Measurements from ENCODE around the gene TAF1. TPM values are rescaled to one million over a fixed set of nuclear protein-coding genes. Genes with fewer than 3 reads are reported as not detected.

Gene TAF1
- polyA plus RNA-seq, 3 donors = 4.0 to 19.7 (median 5.2) TPM

GRCh38 chrX:71420686-71421085 lies 54.5 kb downstream of the TAF1 start:
- no peaks in the 10 kb centered on the region for H3K4me1 ChIP-seq (ENCODE audit: control insufficient read depth in 1 of 2, insufficient read depth in 2 of 2, low read length in 2 of 2)
- intact Hi-C loops (cut with micrococcal nuclease) = no loop called here
- no peaks in the 10 kb centered on the region for H3K9me3 Mint-ChIP-seq
- TF ChIP-seq CTCF (IDR thresholded peaks at IDR 0.05) = no peak
- 80% methylated on average over 2 of the region's 20 CpGs for WGBS (ENCODE audit: insufficient coverage)
- peak overlapping the region in 1 of 7 donors; percentile 46 for H3K27ac Mint-ChIP-seq
- H3K27ac ChIP-seq (ENCODE audit: low read depth in 1 of 2, low read length in 2 of 2) = no peak overlapping the region
- H3K4me2 ChIP-seq (replicated peaks; ENCODE audit: extremely low read depth, low read length, poor library complexity, severe bottlenecking) = no peak overlapping the region
- H3K4me3 ChIP-seq (replicated peaks in 1 of 3; ENCODE audit: low read depth in 2 of 3, low read length in 3 of 3) = no peak overlapping the region
- DNase-seq = no peak
- H3K36me3 ChIP-seq (replicated peaks in 1 of 2; ENCODE audit: control insufficient read depth in 1 of 2, insufficient read depth in 2 of 2, low read length in 2 of 2) = peaks cover 52 to 76% of the 10 kb centered on the region in 2 donors
- no peaks in the 10 kb centered on the region for H3K9me3 ChIP-seq (replicated peaks in 1 of 2; ENCODE audit: control insufficient read depth in 1 of 2, insufficient read depth in 1 of 2, low read length in 2 of 2)
- H2AFZ ChIP-seq (ENCODE audit: insufficient read depth, low read depth, low read length, poor library complexity, severe bottlenecking) = no peak overlapping the region
- H3K36me3 Mint-ChIP-seq = peaks cover 49 to 63% of the 10 kb centered on the region in 2 donors
- H3K79me2 ChIP-seq (ENCODE audit: insufficient read depth, low read length) = no peaks in the 10 kb centered on the region
- no peak overlapping the region for H3K4me3 Mint-ChIP-seq
- peaks cover 0 to 2% (median 0%) of the 10 kb centered on the region in 3 donors for H3K27me3 Mint-ChIP-seq (ENCODE audit: low read depth in 3 of 3)
- no peaks in the 10 kb centered on the region for H3K27me3 ChIP-seq (ENCODE audit: control insufficient read depth in 2 of 2, insufficient read depth in 2 of 2, low read length in 2 of 2)
- H3K4me1 Mint-ChIP-seq = no peaks in the 10 kb centered on the region
- no peak overlapping the region for H3K9ac ChIP-seq (ENCODE audit: insufficient read depth, low read length, poor library complexity, severe bottlenecking)
- H4K20me1 ChIP-seq (ENCODE audit: insufficient read depth, low read length) = no peaks in the 10 kb centered on the region

GRCh38 chrX:71432733-71433132 lies 66.6 kb downstream of the TAF1 start:
- Histone ChIP-seq H3K4me2 (replicated peaks; ENCODE audit: extremely low read depth, low read length, poor library complexity, severe bottlenecking) (no peak overlapping the region), H3K27me3 (ENCODE audit: control insufficient read depth in 2 of 2, insufficient read depth in 2 of 2, low read length in 2 of 2) (peaks cover 0 to 3% of the 10 kb centered on the region in 2 donors), H3K4me3 (replicated peaks in 1 of 3; ENCODE audit: low read depth in 2 of 3, low read length in 3 of 3) (no peak overlapping the region), H3K9ac (ENCODE audit: insufficient read depth, low read length, poor library complexity, severe bottlenecking) (no peak overlapping the region), H3K79me2 (ENCODE audit: insufficient read depth, low read length) (no peaks in the 10 kb centered on the region), H2AFZ (ENCODE audit: insufficient read depth, low read depth, low read length, poor library complexity, severe bottlenecking) (no peak overlapping the region), H3K27ac (ENCODE audit: low read depth in 1 of 2, low read length in 2 of 2) (no peak overlapping the region), H3K9me3 (replicated peaks in 1 of 2; ENCODE audit: control insufficient read depth in 1 of 2, insufficient read depth in 1 of 2, low read length in 2 of 2) (no peaks in the 10 kb centered on the region), H3K4me1 (ENCODE audit: control insufficient read depth in 1 of 2, insufficient read depth in 2 of 2, low read length in 2 of 2) (no peaks in the 10 kb centered on the region), H3K36me3 (replicated peaks in 1 of 2; ENCODE audit: control insufficient read depth in 1 of 2, insufficient read depth in 2 of 2, low read length in 2 of 2) (peaks cover 9 to 37% of the 10 kb centered on the region in 2 donors), H4K20me1 (ENCODE audit: insufficient read depth, low read length) (no peaks in the 10 kb centered on the region)
- Mint-ChIP-seq H3K27me3 (ENCODE audit: low read depth in 3 of 3) (peaks cover 0 to 2% (median 0%) of the 10 kb centered on the region in 3 donors), H3K4me1 (no peaks in the 10 kb centered on the region), H3K36me3 (peaks cover 31 to 50% of the 10 kb centered on the region in 2 donors), H3K4me3 (no peak overlapping the region), H3K9me3 (no peaks in the 10 kb centered on the region), H3K27ac (no peak overlapping the region)
- WGBS (ENCODE audit: insufficient coverage) = no CpG with 5 or more reads among the region's 1 CpG
- no peak for TF ChIP-seq CTCF (IDR thresholded peaks at IDR 0.05)
- DNase-seq = no peak
- intact Hi-C loops (cut with micrococcal nuclease) = loop anchor here in 1 of 2 donors (10.0 kb wide), 1 partner anchor 58 kb away; no protein-coding TSS in a partner anchor

Measured in CD14-positive monocyte (primary cell).